OCI-LY1 (cell line): ENCODE measurements around the gene PNKP.

Experiments used
- H2AFZ ChIP-seq: fragments of 200-600 bp; sonication (generic), shearing (Covaris generic); 2 replicates; pipeline ENCODE4 v1.6.0; 2014; ENCODE audit warnings: antibody characterized with exemption, mild to moderate bottlenecking, low read length
- H3F3A ChIP-seq: fragments of 200-600 bp; sonication (generic), shearing (Covaris generic); 2 replicates; pipeline ENCODE4 v1.6.0; 2014; ENCODE audit warnings: mild to moderate bottlenecking, antibody characterized with exemption, low read length, moderate library complexity; ENCODE audit not compliant: insufficient read depth
- H3K27ac ChIP-seq: fragments of 200-600 bp; sonication (generic); 2 replicates; pipeline ENCODE4 v1.5.1; 2014; ENCODE audit warnings: low read length, mixed run types, mild to moderate bottlenecking, low read depth; ENCODE audit not compliant: poor library complexity, severe bottlenecking
- H3K27me3 ChIP-seq: fragments of 200-600 bp; sonication (generic); 2 replicates; pipeline ENCODE4 v1.6.0; 2014; ENCODE audit warnings: antibody characterized with exemption, mild to moderate bottlenecking, low read length, moderate library complexity; ENCODE audit not compliant: insufficient read depth
- H3K36me3 ChIP-seq: fragments of 200-600 bp; sonication (generic); 2 replicates; pipeline ENCODE4 v1.6.1; 2014; ENCODE audit warnings: mild to moderate bottlenecking, antibody characterized with exemption, low read length, moderate library complexity, mixed read lengths; ENCODE audit not compliant: insufficient read depth
- H3K4me1 ChIP-seq: fragments of 200-600 bp; sonication (generic); 2 replicates; pipeline ENCODE4 v1.5.1; 2014; ENCODE audit warnings: mild to moderate bottlenecking, low read length, moderate library complexity; ENCODE audit not compliant: insufficient read depth, severe bottlenecking
- H3K4me2 ChIP-seq: fragments of 200-600 bp; sonication (generic), shearing (Covaris generic); 2 replicates; pipeline ENCODE4 v1.6.1; 2014; ENCODE audit warnings: low read length
- H3K4me3 ChIP-seq: fragments of 200-600 bp; sonication (generic); 2 replicates; pipeline ENCODE4 v1.5.1; 2014; ENCODE audit warnings: low read length, low read depth, mild to moderate bottlenecking, mixed read lengths; ENCODE audit not compliant: poor library complexity, severe bottlenecking
- H3K79me2 ChIP-seq: fragments of 200-600 bp; shearing (Covaris generic); 2 replicates; pipeline ENCODE4 v1.6.1; 2016; ENCODE audit warnings: mixed run types, low read length, mixed read lengths; ENCODE audit not compliant: insufficient read depth
- H3K9ac ChIP-seq: fragments of 200-600 bp; sonication (generic), shearing (Covaris generic); 2 replicates; pipeline ENCODE4 v1.6.1; 2014; ENCODE audit warnings: mild to moderate bottlenecking, low read length, mixed read lengths
- H3K9me2 ChIP-seq: fragments of 200-600 bp; sonication (generic), shearing (Covaris generic); 2 replicates; pipeline ENCODE4 v1.6.1; 2014; ENCODE audit warnings: low read depth, mild to moderate bottlenecking, low read length, mixed read lengths
- H3K9me3 ChIP-seq: fragments of 200-600 bp; shearing (Covaris generic); 2 replicates; pipeline ENCODE4 v1.6.1; 2014; ENCODE audit warnings: low read length, mixed read lengths
- H4K20me1 ChIP-seq: fragments of 200-600 bp; sonication (generic), shearing (Covaris generic); 2 replicates; pipeline ENCODE4 v1.6.0; 2016; ENCODE audit warnings: mild to moderate bottlenecking, low read length; ENCODE audit not compliant: insufficient read depth
- EZH2 ChIP-seq: fragments of 200-600 bp; sonication (generic), shearing (Covaris generic); IDR thresholded peaks from 2 replicates; pipeline ENCODE4 v1.8.0; 2017; ENCODE audit warnings: borderline replicate concordance, mixed run types, mild to moderate bottlenecking, antibody characterized with exemption, low read length, moderate library complexity, mixed read lengths
- TF ChIP-seq, protein P1 (sequence below): fragments of 200-600 bp; sonication (generic), shearing (Covaris generic); IDR thresholded peaks from 2 replicates; pipeline ENCODE4 v1.5.1; 2017; ENCODE audit warnings: mild to moderate bottlenecking, antibody characterized with exemption, low read length, moderate library complexity, mixed read lengths

PNKP gene

DNA sequence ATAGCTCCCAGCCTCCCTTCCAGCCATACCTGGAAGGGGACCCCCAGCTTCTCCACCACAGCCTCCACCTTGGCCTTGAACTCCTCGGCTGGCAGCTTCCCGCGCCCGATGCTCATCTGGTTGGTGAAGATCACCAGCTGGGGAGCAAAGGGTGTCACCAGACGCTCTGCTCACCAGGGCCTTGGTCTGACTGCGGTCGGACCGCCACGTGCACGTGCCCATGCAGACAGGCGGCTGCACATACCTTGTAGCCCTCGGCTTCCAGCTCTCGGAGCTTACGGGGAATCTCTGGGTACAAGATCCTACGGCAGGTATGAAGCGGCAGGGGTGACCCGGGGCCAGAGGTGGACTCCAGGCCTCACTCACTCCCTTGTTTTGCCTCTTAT is 3.4 kb downstream of the PNKP start:
- Histone ChIP-seq H3K4me3 (no peak overlapping the region), H3K9ac (no peak overlapping the region), H3F3A (no peaks in the 10 kb centered on the region), H3K27ac (peak overlapping the region; percentile 26), H4K20me1 (no peaks in the 10 kb centered on the region), H3K27me3 (no peaks in the 10 kb centered on the region), H3K36me3 (peaks cover 55% of the 10 kb centered on the region), H3K79me2 (peaks cover 8% of the 10 kb centered on the region; the same call in 1 of the 2 replicates), H3K4me1 (peaks cover 40% of the 10 kb centered on the region), H3K9me2 (no peaks in the 10 kb centered on the region), H2AFZ (no peak overlapping the region), H3K9me3 (no peaks in the 10 kb centered on the region), H3K4me2 (no peak overlapping the region)
- TF ChIP-seq, protein P1, sequence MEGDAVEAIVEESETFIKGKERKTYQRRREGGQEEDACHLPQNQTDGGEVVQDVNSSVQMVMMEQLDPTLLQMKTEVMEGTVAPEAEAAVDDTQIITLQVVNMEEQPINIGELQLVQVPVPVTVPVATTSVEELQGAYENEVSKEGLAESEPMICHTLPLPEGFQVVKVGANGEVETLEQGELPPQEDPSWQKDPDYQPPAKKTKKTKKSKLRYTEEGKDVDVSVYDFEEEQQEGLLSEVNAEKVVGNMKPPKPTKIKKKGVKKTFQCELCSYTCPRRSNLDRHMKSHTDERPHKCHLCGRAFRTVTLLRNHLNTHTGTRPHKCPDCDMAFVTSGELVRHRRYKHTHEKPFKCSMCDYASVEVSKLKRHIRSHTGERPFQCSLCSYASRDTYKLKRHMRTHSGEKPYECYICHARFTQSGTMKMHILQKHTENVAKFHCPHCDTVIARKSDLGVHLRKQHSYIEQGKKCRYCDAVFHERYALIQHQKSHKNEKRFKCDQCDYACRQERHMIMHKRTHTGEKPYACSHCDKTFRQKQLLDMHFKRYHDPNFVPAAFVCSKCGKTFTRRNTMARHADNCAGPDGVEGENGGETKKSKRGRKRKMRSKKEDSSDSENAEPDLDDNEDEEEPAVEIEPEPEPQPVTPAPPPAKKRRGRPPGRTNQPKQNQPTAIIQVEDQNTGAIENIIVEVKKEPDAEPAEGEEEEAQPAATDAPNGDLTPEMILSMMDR: no peak
- no peak for TF ChIP-seq EZH2

DNA sequence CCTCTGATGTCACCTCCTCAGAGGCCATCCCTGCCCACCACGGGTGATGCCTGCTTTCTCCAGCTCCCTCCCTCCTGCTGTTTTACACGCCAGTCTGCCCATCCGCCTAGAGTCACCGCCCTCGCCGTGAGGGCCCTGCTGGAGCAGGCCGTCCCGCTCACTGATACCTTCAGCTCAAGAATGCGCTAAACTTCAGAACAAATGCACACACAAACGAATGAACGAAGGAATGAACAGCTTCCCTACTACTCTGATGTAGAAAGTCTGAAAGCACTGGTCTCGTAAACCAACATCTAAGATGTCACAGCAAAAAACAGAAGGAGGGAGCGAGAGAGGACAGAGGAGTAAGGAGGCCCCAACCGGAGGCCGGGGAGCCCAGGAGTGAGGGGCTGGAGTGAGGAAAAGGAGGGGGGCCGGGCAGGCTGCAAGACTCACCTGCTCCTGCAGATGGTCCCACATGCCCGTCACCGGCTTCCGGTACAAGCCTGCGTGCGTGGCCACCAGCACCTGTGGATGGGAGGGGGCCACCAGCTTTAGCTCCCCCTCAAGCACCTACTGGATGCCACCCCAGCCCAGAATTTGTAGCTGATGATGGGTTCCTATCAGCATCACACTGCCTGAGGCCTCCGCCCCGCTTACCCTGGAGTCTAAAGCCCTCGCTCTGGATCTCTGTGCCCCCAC is 4.0 kb downstream of the PNKP start:
- Histone ChIP-seq H3K9ac (no peak overlapping the region), H3K27ac (peak overlapping the region; percentile 26), H3K79me2 (peaks cover 8% of the 10 kb centered on the region; the same call in 1 of the 2 replicates), H3K4me2 (no peak overlapping the region), H3K36me3 (peaks cover 60% of the 10 kb centered on the region), H4K20me1 (no peaks in the 10 kb centered on the region), H3K9me2 (no peaks in the 10 kb centered on the region), H3K4me1 (peaks cover 39% of the 10 kb centered on the region), H3K27me3 (no peaks in the 10 kb centered on the region), H3F3A (no peaks in the 10 kb centered on the region), H2AFZ (no peak overlapping the region), H3K9me3 (no peaks in the 10 kb centered on the region), H3K4me3 (no peak overlapping the region)
- TF ChIP-seq, protein P1: no peak; the same call in 1 of the 2 replicates
- TF ChIP-seq EZH2: no peak

DNA sequence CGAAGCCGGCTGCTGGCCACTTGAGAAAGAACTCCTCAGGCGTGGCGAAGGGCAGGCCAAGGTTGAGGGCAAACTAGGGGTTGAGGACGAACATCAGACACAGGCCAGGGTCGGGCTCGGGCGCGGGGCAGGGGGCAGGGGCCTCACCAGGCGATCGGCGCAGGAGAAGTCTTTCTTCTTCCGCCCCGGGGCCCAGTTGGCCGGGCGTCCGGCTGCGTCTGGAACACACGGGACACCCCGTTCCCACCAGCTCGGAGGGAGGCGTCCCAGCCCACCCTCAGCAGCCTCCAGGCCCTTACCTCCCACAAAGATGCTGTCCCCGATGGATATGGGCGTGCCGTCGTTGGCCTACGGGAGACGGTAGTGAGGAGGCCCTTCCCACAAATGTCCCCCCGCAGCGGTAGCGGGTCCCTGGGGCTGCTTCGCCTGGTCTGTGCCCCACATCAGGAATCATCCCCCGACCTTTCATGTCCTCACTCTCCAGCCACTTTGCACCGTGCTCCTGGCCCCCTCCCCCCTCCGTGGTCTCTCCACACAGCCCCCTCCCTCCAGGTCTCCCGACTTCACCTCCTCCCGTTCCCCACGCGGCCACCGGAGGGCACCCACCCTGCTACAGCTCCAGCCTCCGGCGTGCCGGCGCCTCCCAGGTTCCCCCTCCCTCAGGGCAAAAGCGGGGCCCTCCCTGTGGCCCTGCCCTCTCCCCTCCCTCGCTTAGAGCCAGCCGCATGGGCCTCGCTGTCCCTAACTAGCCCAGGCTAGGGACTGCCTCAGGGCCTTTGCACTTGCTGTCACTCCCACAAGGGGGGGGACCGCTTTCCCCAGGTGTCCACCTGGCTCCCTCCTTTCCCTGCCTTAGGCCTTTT is 4.8 kb downstream of the PNKP start:
- H3K79me2 ChIP-seq: peaks cover 8% of the 10 kb centered on the region; the same call in 1 of the 2 replicates
- no peak overlapping the region for H3K9ac ChIP-seq
- H3F3A ChIP-seq: no peaks in the 10 kb centered on the region
- no peak overlapping the region for H3K4me2 ChIP-seq
- peaks cover 39% of the 10 kb centered on the region for H3K4me1 ChIP-seq
- H3K27me3 ChIP-seq: no peaks in the 10 kb centered on the region
- TF ChIP-seq, protein P1: peak; percentile 41; the same call in 1 of the 2 replicates
- TF ChIP-seq EZH2: no peak
- H2AFZ ChIP-seq: no peak overlapping the region
- H3K27ac ChIP-seq: peak overlapping the region; percentile 26
- H3K9me2 ChIP-seq: no peaks in the 10 kb centered on the region
- H3K9me3 ChIP-seq: no peaks in the 10 kb centered on the region
- H4K20me1 ChIP-seq: no peaks in the 10 kb centered on the region
- no peak overlapping the region for H3K4me3 ChIP-seq
- peaks cover 68% of the 10 kb centered on the region for H3K36me3 ChIP-seq
